MCF 10A (cell line): ENCODE data around the gene PDCD6IP. TPM values are rescaled to one million over a fixed set of nuclear protein-coding genes. Genes with fewer than 3 reads are reported as not detected.

Experiments used
- BruUV-seq: library from RNA; stranded (reverse); fragments of 400-500 nt; replicated peaks from 2 replicates; lab custom pipeline; 2021; lab: Mats Ljungman, UMichigan
- CTCF ChIA-PET: fragments of 300-600 bp; sonication (Branson Sonifier 250); formaldehyde crosslinking; extraction: SDS; loops from one replicate; lab custom pipeline; 2021; ENCODE audit warnings: antibody characterized with exemption, inconsistent platforms; lab: Yijun Ruan, JAX
- POLR2A ChIA-PET: fragments of 300-600, 350-650 bp; sonication (Branson Sonifier 250); formaldehyde crosslinking; extraction: SDS; loops from one replicate; lab custom pipeline; 2020; ENCODE audit warnings: antibody characterized with exemption, inconsistent platforms; lab: Yijun Ruan, JAX
- DNase-seq: peaks from one replicate; pipeline ENCODE4 v3.0.0-alpha.2; 2018; ENCODE audit not compliant: unreplicated experiment
- H3K27ac Mint-ChIP-seq: one replicate; pipeline ENCODE4 v1.8.0; 2022; ENCODE audit warnings: mild to moderate bottlenecking, low read depth, mixed read lengths; ENCODE audit not compliant: unreplicated experiment
- H3K27me3 Mint-ChIP-seq: one replicate; pipeline ENCODE4 v1.8.0; 2022; ENCODE audit warnings: mixed read lengths; ENCODE audit not compliant: insufficient read depth, unreplicated experiment
- H3K36me3 Mint-ChIP-seq: one replicate; pipeline ENCODE4 v1.8.0; 2022; ENCODE audit warnings: mild to moderate bottlenecking, moderate library complexity, mixed read lengths; ENCODE audit not compliant: insufficient read depth, unreplicated experiment
- H3K4me1 Mint-ChIP-seq: one replicate; pipeline ENCODE4 v1.8.0; 2022; ENCODE audit warnings: mixed read lengths; ENCODE audit not compliant: insufficient read depth, unreplicated experiment
- H3K4me3 Mint-ChIP-seq: one replicate; pipeline ENCODE4 v1.8.0; 2022; ENCODE audit warnings: mild to moderate bottlenecking, moderate library complexity, mixed read lengths; ENCODE audit not compliant: unreplicated experiment
- H3K9me3 Mint-ChIP-seq: one replicate; pipeline ENCODE4 v1.8.0; 2022; ENCODE audit warnings: mixed read lengths; ENCODE audit not compliant: unreplicated experiment
- intact Hi-C: fragments of 100-400 bp; cut with micrococcal nuclease; formaldehyde crosslinking; loops from 2 replicates; pipeline ENCODE4 v1.14.1; 2022
- total RNA-seq: library from RNA; stranded (reverse); gene quantifications from 2 replicates; pipeline ENCODE4 v1.2.3, GENCODE V29; 2022
- TF ChIP-seq, protein P1 (sequence below): fragments of 200-600 bp; IDR thresholded peaks from one replicate; pipeline ENCODE4 v1.8.0; 2022; ENCODE audit warnings: antibody characterized with exemption, mild to moderate bottlenecking; ENCODE audit not compliant: unreplicated experiment

PDCD6IP gene
- total RNA-seq, 1 experiment from 2014 or later = 286 TPM

DNA sequence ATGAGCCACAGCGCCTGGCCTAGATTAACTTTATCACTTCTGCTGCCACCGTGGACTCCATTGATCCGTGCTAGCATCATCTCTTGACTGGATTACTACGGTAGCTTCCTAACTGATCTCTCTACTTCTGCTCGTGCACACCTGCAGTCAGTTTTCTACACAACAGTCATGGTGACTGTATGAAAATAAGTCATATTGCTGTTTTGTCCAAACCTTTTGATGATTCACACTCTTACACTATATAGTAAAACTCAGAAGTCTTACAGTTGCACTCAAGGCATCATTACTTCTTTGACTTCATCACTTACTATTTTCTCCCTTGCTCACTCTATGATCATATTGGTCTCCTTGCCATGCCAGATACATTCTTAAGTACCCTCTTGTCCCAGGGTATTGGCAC, 10.1 kb downstream of the PDCD6IP start:
- Mint-ChIP-seq H3K4me3 (no peak overlapping the region), H3K36me3 (peaks cover 22% of the 10 kb centered on the region), H3K27ac (no peak overlapping the region), H3K9me3 (peaks cover 5% of the 10 kb centered on the region), H3K27me3 (no peaks in the 10 kb centered on the region), H3K4me1 (peaks cover 52% of the 10 kb centered on the region)
- BruUV-seq = no TSS peak
- ChIA-PET POLR2A (interaction anchor here (0.6 to 5.9 kb wide), 3 partner anchors 8 to 764 kb away, joined by 3 to 53 read pairs (median 4); partner anchors contain the start of gene PDCD6IP), CTCF (interaction anchor here (1.6 kb wide), 1 partner anchor 11 kb away, joined by 4 read pairs; no protein-coding TSS in a partner anchor)
- DNase-seq = no peak
- intact Hi-C loops = no loop called here
- TF ChIP-seq, protein P1, sequence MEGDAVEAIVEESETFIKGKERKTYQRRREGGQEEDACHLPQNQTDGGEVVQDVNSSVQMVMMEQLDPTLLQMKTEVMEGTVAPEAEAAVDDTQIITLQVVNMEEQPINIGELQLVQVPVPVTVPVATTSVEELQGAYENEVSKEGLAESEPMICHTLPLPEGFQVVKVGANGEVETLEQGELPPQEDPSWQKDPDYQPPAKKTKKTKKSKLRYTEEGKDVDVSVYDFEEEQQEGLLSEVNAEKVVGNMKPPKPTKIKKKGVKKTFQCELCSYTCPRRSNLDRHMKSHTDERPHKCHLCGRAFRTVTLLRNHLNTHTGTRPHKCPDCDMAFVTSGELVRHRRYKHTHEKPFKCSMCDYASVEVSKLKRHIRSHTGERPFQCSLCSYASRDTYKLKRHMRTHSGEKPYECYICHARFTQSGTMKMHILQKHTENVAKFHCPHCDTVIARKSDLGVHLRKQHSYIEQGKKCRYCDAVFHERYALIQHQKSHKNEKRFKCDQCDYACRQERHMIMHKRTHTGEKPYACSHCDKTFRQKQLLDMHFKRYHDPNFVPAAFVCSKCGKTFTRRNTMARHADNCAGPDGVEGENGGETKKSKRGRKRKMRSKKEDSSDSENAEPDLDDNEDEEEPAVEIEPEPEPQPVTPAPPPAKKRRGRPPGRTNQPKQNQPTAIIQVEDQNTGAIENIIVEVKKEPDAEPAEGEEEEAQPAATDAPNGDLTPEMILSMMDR = no peak

DNA sequence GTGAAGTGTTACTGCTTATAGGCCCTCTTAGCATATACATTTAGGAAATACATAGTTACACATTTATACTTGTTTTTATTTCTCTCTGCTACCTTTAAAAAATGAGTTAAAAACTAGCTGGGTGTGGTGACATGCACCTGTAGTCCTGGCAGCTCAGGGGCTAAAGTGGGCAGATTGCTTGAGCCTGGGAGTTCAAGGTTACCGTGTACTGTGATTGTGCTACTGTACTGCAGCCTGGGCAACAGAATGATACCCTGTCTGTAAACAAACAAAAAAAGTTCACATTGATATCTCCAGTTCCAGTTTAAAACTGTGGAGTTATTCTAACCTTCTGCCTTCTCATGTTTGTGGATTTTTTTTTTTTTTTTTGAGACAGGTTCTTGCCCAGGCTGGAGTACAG, 12.1 kb downstream of the PDCD6IP start:
- POLR2A ChIA-PET = interaction anchor here (5.9 kb wide), 1 partner anchor 10 kb away, joined by 53 read pairs; the partner anchor contains the start of gene PDCD6IP
- CTCF ChIA-PET = no interaction called here
- TF ChIP-seq, protein P1 = no peak
- DNase-seq = no peak
- H3K9me3 Mint-ChIP-seq = no peaks in the 10 kb centered on the region
- H3K27ac Mint-ChIP-seq = no peak overlapping the region
- intact Hi-C loops = no loop called here
- H3K36me3 Mint-ChIP-seq = peaks cover 18% of the 10 kb centered on the region
- no peak overlapping the region for H3K4me3 Mint-ChIP-seq
- peaks cover 46% of the 10 kb centered on the region for H3K4me1 Mint-ChIP-seq
- no peaks in the 10 kb centered on the region for H3K27me3 Mint-ChIP-seq
- no TSS peak for BruUV-seq

DNA sequence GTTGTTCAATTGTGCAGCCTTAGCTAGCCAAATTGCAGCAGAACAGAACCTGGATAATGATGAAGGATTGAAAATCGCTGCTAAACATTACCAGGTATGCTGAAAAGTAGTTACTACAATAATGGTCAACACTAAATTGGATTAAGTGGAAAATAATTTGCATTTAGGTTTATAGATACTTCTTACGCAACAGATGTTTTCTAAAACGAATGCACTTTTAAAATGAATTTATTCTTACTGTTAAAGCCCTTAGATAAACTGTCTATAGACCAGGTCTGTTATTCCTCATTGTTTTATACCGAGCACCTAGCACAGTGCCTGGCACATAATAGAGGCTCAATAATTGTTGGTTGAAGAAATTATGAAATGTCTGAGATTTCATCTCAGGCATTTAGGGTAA, 23.6 kb downstream of the PDCD6IP start:
- ChIA-PET CTCF (no interaction called here), POLR2A (interaction anchor here (1.2 kb wide), 2 partner anchors 10 to 15 kb away, joined by 3 to 4 read pairs; no protein-coding TSS in a partner anchor)
- no TSS peak for BruUV-seq
- Mint-ChIP-seq H3K27me3 (no peaks in the 10 kb centered on the region), H3K4me1 (peaks cover 5% of the 10 kb centered on the region), H3K36me3 (peaks cover 76% of the 10 kb centered on the region), H3K9me3 (no peaks in the 10 kb centered on the region), H3K27ac (no peak overlapping the region), H3K4me3 (no peak overlapping the region)
- DNase-seq = no peak
- intact Hi-C loops = no loop called here
- TF ChIP-seq, protein P1 = no peak

DNA sequence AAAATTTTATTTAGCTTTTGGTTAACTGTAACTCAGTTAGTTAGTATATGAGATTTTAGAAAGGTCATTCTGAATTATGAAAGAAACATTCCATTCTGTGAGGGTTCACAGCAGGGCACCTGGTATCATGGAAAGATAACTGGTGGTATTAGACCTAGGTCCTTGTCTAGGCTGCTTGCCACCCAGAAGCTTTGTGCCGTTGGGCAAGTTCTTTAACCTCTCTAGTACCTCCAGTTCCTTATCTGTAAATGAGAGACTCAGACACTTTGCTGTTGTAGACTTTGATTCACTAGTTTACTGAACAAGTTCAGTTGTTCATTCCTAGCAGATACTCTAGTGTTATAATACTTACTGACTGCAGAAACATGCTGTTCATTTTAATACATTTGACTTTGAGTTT, 25.4 kb downstream of the PDCD6IP start:
- Mint-ChIP-seq H3K36me3 (peaks cover 75% of the 10 kb centered on the region), H3K4me3 (no peak overlapping the region), H3K9me3 (no peaks in the 10 kb centered on the region), H3K27ac (no peak overlapping the region), H3K27me3 (no peaks in the 10 kb centered on the region), H3K4me1 (peaks cover 5% of the 10 kb centered on the region)
- POLR2A ChIA-PET = no interaction called here
- BruUV-seq = no TSS peak
- TF ChIP-seq, protein P1 = no peak
- DNase-seq = no peak
- CTCF ChIA-PET = interaction anchor here (1.0 kb wide), 1 partner anchor 46 kb away, joined by 4 read pairs; no protein-coding TSS in a partner anchor
- intact Hi-C loops = no loop called here
